Activated T-cell treated with anti-CD3 and anti-CD28 coated beads, Interleukin-2, amount 50 U/mL, for 48 hours (primary cell): ENCODE data around the gene CMBL.
A peak's percentile ranks its signal among the peaks of the same experiment; 100 is the strongest.
"Not testable (repeated sequence)": the region's sequence is repeated elsewhere in the genome, so short reads cannot be mapped to it uniquely, and the experiment has no call there.

Experiments
- DNase-seq, 2 experiments: peaks; one replicate each; pipeline ENCODE4 v3.0.0-alpha.2; 2020

CMBL gene

DNA sequence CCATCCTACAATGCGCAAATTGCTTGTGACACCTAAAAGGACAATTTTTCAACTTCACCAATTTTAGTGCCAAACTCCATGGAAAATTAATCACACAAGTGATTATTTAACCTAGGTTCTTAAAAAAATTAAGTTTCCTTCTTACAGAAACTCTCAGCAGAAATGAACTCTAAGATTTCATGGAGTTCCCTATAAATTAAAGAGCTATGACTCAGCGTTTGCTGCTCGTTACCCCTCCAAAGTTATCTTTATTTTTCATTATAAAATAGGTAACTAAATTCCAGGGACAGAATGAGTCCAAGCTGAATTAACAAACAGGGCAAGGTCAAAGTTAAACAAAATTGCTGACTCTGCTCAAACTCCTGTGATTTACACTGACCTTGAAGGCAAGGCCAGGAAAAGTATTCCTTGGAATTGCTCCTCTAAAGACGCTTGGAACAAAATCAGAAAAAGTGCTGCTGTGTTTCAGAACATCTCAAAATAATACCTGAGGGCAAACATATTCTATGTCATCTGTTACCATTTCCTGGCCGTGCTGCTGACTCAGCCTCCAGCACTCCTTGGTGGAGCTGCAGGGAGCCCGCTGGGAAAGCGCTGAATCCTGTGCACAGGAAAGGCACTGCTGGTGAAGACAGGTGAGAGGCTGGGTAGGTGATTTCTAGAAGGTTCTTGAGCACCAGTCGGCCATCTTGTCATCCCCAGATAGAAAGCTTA is 2.5 kb upstream of the CMBL start:
- DNase-seq: no peak

DNA sequence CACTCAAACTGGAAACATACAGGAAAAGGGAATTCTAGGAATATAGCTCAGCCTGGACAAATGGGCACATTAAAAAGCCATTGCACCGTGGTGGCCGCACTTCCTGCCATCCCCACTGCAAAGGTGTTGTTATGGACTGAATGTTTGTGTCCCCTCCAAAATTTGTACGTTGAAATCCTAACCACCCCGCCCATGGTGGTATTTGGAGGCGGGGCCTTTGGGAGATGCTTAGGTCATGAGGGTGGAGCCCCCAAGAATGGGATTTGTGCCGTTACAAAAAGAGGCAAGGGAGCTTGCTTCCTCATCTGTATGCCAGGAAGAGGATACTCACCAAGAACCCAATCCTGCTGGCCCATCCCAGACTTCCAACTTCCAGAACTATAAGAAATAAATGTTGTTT is 1.1 kb upstream of the CMBL start:
- DNase-seq: no peak

DNA sequence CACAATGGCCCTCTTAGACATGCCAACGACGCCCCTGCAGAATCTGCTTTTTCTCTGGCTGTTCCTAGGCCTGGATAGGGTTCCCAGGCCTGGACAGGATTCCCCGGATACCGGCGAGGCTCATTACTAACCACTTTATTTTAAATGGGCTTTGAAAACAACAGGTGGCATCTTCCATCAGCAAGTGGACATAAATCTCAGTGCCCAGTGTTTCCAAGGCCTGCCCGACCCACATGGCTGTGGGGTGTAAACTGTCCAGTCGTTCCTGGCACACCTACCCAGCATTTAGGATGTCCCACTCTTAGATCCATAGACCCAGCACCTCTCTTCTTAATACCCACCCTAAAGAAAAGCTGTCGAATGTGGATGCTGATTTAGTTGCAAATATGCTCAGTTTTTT is 896 bp downstream of the CMBL start:
- no peak for DNase-seq

DNA sequence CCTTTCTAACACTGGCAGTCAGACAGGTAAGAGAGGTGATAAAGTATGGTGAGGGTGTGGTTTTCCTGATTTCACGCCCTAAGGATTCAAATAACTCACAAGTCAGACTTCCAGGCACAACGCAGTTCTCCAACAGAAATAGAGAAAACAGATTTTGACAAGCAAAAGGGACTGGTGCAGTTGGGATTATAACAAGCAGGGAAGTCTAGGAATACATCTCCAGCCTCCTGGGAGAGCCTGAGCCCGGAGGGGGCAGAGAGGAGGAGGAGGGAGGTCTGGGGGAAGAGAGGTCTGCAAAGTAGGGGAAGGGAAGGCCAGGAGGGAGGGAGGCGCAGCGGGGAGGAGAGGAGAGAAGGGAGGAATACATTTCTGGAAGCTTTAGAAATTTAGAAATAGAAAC is 1.6 kb downstream of the CMBL start:
- no peak for DNase-seq

DNA sequence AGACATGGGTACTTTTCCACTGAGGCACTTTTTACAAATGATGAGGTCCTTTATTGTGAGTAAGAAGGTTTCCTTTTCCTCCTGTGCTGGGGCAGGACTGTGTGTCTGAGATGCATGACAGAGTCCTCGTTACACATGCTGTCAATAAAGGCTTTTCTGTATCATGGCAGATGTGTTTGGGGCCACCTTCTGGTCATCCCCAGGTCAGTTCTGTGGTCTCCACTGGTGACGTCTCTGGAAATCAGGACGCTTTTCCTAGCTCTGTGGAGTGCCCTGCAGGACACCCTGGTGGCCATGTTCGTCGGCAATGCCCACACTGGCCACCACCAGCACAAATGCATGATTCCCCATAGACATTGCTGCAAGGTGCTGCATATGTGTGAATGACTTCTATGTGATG is 2.8 kb downstream of the CMBL start:
- no peak for DNase-seq

DNA sequence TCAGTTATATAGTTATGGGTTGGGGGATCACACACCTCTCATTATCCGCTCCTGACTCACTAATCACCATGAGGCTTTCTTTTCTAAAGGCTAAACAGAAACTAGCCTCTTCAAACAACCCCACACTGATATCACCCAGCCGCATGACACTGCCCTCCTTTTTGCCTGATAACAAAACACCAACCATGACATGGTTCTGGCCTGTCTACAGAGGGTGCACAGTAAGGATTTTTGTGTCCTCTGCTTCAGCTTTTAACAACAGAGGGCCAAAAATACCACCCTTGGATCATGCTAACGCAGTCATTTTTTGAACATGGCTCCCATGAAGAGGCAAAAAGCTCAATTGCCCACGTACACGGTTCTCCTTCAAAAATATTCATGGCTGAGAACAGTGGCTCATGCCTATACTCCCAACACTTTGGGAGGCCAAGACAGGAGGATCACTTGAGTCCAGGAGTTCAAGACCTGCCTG is 4.0 kb downstream of the CMBL start:
- no peak for DNase-seq

DNA sequence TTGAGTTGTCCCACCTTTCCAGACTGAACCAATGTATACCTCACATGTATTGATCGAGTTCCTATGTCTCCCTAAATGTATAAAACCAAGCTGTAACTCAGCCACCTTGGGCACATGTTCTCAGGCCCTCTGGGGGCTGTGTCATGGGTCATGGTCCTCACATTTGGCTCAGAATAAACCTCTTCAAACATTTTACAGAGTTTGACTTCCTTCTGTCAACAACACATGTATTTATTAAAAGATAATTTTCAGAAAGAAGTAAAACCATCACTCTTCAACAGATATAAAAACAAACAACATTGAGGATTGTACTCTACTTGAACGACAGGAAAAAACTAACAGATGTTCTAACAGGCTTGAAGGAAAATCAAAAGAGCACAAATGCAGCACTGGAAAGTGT is 4.5 kb downstream of the CMBL start:
- no peak for DNase-seq

DNA sequence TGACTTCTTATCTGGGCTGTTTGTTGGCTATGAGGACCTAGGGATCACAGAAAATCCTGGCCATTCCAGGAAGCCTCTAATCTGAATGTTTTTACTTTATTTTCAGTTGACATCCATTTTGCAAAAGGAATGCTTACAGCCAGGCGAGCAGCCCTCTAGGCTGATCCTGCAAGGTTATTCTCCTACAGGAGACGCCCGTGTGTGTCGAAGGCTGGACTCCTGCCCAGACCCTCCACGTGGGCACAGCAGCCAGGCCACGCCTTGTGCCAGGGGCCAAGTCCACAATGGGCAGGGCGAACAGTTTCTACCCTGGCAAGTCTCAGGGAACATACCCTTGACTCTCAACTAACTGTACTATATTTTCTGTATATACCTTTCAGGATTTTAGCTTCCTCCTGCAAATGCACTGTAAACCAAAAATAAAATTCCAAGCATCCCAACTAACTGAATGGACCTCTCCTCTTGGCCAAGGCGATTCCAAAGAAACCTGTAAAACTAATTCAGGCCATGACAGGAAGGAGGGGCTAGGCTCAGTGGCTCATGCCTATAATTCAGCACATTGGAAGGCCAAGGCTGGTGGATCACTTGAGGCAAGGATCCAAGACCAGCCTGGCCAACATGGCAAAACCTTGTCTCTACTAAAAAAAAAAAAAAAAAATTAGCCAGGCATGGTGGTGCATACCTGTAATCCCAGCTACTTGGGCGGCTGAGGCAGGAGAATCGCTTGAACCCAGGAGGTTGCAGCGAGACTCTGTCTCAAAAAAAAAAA is 5.7 kb downstream of the CMBL start:
- DNase-seq: no peak

DNA sequence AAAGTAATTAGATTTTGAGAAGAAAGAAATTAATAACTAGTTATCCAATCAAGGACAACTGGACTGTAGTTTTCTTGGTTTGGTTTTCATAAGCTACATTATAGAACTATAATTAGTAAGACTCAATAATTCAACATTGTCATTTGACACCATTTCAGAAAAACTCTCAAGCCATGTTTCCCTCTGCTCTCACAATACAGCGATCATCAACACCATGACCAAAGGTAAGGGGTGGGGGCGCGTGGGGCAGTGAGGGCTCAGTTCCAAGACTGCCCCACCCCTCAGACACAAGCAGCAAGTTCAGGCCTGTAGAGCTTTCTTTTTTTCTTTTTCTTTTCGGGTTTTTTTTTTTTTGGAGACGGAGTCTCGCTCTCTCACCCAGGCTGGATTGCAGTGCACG is 6.4 kb downstream of the CMBL start:
- DNase-seq: no peak

DNA sequence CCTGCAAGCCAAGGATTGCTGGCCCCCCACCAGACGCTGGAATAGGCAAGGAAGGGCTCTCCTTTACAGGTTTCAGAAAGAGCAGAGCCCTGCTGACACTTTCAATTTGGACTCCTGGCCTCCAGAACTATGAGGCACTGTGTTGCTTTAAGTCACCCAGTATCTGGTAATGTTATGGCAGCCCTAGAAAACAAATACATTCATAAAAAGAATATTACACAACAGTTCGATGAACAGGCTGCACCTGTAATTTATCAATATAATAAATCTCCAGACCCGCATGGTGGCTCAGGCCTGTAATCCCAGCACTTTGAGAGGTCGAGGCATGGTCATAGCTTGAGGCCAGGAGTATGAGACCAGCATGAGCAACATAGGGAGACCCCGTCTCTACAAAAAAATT is 7.5 kb downstream of the CMBL start:
- DNase-seq: no peak

DNA sequence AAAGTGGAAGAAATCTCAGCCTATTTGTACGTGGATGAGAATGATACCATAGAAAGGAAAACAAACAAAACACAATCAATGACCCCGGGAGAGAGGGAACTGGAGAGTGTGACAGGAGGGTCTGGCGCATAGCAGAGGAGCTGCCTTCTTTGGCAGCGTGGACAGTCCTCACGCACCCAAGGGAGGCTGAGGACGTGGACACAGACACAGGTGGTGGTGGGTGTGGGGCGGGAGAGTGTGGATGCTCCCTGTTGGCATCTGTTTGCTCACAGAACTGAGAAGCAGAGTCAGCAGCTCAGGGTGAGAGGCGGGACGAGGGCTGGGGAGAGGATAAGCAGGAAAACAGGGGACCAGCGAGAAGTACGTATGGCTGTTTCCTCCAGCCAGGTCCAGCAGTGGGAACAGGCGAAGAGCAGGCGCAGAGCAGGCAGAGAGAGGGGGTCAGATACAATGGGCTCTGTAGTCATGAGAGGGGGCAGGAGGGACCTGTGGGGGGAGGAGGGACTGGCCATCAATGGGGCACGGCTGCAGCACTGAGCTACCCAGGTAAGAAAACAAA is 10.0 kb downstream of the CMBL start:
- no peak for DNase-seq

DNA sequence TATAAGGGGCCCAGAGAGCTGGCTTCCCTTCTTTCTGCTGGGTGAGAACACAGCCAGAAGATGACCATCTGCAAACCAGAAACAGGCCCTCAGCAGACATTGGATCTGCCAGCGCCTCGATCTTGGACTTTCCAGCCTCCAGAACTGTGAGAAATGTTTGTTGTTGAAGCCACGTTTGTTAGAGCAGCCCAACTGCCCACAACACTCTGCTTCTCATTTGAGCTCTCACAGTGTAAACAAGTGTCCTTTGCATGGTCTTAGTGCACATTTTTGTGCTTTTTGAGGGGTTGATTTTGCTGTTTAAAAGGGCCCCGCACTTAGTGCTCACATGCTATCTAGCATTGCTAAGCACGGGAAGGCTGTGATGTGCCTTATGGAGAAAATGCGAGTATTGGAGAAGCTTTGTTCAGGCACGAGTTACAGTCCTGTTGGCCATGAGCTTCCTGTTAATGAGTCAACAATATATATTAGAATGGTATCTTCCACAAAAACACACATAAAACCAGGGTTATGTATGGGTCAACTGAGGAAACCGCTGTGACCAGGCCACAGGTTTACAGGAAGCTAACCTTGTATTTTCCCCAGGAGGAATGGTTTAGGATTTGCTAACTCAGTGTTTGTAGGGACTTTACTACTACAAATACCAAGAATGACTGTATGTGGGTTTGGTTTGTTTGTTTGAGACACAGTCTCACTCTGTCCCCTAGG is 11.9 kb downstream of the CMBL start:
- no peak for DNase-seq

DNA sequence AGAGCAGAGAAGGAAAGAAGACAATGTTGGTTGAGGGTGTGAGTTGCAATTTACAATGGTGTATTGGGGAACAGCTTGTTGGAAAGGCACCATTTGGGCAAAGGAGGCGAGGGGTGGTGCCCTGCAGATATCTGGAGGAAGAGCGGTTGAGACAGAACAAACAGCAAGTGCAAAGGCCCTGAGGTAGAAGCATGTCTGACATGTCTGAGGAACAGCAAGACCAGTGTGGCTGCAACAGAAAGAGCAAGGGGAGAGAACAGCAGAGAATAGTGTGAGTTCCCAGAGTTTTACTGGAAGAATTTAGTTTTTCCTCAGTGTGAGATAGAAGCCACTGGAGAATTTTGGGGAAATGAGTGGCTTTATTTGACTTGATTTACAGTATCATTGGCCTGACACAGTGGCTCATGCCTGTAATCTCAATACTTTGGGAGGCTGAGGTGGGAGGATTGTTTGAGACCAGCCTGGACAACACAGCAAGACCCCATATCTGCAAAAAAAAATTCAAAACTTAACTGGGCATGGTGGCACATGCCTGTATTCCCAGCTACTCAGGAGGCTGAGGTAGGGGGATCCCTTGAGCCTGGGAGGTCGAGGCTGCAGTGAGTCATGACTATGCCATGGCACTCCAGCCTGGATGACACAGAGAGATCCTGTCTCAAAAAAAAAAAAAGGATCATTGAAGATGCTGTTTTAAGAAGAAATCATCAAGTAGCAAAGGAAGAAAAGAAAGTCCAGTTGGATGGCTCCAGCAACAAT is 13.6 kb downstream of the CMBL start:
- no peak for DNase-seq

DNA sequence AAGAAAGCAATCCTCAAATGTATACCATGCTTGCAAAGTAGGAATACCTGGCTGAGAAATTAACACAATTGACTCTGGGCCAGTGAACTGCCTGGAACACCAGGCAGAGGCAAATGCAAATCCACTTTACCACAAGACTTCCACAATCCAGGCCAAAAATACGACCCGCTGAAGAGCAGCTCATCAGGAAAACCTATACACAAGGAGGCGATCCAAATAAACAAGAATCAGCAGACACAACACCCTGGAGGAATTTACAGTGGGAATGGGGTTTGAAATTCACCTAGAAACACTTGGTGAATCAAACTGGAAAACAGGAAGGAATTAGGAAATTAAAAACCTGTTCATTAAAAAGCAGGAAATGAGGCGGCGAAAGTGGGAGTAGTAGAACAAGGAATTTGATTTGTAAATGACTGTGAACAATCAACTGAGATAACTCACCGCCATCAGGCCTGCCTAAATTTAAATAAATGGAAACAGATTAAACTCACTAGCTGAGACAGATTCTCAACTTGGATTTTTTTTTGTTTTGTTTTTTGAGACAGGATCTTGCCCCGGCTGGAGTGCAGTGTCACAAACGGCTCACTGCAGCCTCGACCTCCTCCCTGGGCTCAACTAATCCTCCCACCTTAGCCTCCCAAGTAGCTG is 15.9 kb downstream of the CMBL start:
- no peak for DNase-seq

DNA sequence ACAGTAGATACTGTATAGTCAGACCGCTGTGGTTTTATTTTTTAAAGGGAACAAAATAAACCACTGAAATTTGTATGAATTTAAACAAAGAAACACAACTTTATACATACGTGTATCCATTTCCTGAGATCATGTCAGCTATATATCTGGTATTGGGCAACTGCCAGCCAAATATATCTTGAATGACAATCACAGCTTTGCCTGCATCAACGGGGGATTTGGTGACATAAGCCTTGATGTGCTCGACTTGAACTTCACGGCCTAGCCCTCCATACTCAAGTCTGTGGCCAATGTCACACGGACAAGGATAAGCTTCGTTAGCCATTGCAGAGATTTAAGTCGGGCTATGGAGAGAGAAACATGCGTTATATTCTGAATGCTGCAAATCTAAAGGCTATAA is 17.3 kb downstream of the CMBL start:
- no peak for DNase-seq

DNA sequence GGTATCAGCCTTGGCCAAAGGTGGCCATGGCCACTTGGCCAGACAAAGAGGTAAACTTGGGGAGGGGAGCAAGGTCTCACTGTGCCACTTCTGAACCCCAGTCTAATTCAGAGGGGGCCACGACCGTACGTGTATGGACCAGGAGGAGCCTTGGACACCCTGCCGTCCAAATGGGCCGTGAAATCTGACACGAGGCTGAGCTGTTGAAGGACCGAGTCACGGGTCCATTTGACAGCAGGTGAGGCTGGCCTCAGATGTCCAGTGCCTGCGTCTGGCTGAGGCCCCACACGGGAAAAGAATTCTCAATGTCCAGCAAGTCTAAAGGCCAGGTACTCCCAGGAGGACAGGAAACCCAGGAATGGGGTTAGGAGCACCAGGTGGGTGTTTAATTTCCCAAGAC is 17.7 kb downstream of the CMBL start:
- no peak for DNase-seq

DNA sequence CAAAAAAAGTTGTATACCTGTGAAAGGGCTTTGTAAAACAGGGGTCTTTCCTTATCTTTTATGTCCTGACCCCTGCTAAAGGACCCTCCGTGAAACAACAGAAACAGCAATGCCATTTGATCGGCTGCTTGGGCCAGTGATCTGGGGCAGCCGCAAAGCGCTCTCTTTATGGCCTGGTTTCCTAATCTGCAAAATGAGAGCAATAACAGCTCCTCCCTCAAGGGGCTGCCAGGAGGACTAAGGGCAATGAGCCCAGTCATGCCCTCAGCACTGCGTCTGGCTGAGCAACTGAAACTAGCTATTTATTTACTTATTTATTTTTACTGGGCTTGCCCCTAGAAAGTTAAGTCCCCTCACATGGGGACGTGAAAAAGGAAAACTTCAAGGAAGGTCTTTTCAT is 18.3 kb downstream of the CMBL start:
- no peak for DNase-seq

DNA sequence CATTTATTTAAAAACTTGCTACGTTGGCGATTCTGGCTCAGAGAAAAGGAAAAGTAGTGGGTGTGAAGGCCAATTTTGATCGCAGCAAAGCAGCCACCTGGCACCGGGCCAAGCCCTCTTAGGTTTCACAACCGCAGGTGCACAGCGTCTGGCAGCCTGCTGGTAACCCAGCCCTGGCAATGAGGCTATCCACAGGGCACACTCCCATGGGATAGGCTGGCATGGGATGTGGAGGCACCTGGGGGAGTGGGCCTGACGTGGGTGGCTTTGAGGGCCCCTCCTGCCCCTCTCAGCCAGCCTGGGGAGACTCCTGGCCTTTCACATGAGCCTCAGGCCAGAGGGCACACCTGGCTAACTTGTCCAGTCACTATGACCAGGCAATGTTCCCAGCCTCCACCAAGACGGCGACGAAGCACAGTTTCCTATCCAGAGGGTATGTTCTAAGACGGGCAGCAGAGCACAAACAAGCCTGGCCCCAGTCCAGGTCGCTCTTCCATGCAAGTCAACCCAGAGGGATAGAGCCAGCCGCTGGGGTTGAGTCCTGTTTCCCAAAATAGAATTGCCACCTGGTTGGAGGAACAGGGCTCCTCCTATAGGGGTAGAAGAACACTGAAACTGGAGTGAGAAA is 19.0 kb downstream of the CMBL start:
- DNase-seq: peak; percentile 46 to 56

DNA sequence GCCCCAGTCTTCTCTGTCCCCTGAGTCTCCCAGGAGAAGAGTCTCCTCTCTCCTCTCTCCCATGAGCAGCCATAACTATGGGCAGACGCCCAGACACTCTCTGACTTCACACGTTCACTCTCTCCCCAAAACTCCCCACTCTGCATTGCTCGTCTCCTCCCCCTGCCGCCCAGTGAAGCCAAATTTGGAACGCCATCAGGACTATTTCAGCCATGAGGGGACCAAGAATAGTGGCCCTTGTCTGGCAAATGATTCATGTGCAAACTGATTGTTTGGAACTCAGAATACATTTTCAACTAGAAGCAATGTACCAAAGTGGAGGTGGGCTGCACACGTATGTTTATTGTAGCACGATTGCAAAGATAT is 20.9 kb downstream of the CMBL start:
- no peak for DNase-seq

DNA sequence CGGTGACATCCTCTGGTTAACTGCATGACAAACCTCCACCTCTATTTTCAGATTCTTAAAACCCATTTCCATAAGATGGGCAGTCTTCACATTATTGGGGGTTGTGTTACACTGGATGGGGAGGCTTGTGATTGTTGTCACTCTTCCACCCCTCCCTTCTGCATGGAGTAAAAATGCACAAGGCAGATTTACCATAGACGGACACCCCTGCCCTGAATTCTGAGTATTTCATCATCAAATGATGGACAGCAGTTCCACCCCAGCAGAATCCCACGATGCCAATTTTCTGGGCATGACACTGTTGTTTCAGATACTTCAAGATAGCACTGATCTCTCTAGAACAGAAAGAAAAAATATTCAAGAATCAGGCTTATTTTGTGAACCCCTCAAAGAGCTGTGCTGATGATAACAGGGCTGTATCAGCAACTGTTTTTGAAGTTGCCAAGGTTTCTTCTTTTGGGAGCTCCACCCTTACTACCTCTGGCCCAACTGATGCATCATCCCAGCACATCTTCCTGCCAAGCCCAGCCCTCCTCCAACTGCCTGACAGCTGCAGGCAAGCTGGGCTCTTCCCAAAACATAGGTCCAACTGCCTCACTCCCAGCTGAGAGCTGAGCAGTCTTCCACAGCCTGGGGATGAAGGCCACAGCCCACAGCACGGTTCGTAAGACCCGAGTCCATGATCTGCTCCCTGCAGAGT is 21.4 kb downstream of the CMBL start:
- DNase-seq: no peak

DNA sequence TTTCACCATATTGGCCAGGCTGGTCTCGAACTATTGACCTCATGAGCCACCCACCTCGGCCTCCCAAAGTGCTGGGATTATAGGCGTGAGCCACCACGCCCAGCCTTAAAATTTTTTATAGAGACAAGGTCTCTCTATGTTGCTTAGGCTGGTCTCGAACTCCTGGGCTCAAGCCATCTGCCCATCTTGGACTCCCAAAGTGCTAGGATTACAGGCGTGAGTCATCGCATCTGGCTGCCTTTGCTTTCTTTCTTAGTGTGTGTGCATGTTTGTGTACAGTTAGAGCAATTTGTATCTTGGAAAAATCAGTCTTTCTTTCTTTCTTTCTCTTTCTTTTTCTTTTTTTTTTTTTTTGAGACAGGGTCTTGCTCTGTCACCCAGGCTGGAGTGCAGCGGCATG is 22.3 kb downstream of the CMBL start:
- DNase-seq: not testable (repeated sequence)
